ENCODE results near the gene CLDN7.

The CLDN7 gene

DNA sequence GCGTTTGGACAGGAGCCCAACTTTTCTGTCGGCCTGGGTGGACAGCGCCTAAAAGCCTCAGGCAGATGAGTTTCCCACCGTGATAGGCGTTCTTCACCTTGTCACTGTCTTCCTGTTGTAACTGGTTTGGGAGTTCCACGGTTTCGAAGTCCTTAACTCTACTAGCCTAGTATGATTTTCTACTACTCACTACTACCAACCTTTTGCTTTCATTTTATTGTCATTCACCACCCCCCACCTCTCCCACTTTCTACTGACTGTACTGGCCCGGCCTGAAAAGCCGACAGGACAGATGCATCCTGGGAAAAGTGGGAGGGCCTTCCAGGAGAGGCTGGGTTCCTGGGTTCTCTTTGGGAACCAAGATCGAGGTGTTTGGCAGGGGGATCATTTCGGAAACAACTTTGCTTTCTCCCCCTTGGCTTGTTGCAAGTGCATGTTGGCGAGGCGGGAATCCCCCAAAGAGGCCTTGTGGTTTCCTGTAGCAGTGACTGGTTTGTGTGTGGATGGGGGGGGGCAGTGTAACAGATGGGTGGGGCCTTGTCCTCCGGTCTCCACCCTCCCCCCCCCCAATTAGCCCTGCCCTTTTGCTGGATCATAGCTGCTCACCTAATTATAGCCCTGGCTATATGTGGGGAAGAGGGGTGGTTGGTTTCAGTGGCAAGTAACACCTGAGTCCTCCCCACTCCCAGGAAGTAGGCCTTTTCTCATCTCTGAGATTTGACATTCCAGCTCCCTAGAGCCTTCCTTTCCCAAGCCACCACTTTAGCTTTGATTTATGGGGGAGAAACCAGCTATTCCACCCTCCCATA lies 46.6 kb upstream of the CLDN7 start:
- peak; percentile 62 for ATAC-seq
- TF ChIP-seq ZNF70 (CRISPR knock-in tag; IDR thresholded peaks at IDR 0.05) (peak; percentile 25; the same call in 1 of the 2 replicates), TOX (CRISPR knock-in tag; IDR thresholded peaks at IDR 0.05; ENCODE audit: borderline replicate concordance) (no peak), ZNF565 (CRISPR knock-in tag; conservative IDR thresholded peaks at IDR 0.05; ENCODE audit: low read depth) (no peak), RARB (CRISPR knock-in tag; IDR thresholded peaks at IDR 0.05) (no peak)

DNA sequence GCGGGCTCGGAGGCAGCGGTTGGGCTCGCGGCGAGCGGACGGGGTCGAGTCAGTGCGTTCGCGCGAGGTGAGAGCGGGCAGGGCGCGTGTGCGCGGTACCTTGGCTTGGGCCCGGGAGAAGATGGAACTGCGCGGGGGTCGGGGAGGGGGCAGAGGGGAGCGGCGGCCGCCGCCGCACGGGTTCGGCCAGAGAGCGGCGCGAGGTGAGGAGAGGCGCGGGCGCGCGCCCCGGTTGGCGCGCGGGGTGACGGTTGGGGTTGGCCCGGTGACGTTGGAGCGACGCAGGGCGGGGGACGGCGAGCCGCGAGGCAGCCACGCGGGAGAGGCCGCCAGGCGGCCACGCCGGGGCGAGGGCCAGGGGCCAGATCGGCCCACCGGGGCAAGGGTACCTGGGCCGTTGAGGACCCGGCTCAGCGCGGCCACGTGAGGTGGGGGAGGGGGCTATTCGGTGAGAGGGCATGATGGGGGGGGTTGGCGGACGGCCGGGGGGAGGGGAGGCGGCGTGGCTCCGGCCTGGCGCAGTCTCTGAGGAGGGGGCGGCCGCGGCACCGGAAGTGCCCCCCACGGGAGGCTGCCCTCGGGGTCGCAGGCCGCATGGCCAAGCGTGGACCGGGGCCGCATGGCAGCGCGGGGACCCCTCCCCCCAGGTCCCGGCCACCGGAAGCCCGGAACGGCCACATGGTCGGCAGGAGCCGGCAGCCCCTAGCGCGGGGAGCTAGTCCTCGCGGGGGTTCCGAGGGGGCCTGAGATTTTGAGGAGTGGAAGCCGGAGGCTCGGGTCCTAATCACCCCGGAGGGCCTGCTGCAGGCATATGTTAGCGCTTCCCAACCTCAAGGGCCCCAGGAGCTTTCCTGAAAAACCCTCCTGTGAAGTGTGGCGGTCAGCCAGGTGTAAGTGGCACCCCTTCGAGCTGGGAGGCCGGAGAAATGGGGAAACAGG lies 45.7 kb upstream of the CLDN7 start:
- TF ChIP-seq CSDC2 (CRISPR knock-in tag; IDR thresholded peaks at IDR 0.05) (no peak), OSR1 (CRISPR knock-in tag; IDR thresholded peaks at IDR 0.05) (no peak), ZNF8 (CRISPR knock-in tag; IDR thresholded peaks at IDR 0.05) (no peak), RARB (CRISPR knock-in tag; IDR thresholded peaks at IDR 0.05) (no peak)
- TF ChIP-seq, protein P1, sequence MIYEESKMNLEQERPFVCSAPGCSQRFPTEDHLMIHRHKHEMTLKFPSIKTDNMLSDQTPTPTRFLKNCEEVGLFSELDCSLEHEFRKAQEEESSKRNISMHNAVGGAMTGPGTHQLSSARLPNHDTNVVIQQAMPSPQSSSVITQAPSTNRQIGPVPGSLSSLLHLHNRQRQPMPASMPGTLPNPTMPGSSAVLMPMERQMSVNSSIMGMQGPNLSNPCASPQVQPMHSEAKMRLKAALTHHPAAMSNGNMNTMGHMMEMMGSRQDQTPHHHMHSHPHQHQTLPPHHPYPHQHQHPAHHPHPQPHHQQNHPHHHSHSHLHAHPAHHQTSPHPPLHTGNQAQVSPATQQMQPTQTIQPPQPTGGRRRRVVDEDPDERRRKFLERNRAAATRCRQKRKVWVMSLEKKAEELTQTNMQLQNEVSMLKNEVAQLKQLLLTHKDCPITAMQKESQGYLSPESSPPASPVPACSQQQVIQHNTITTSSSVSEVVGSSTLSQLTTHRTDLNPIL (CRISPR knock-in tag; IDR thresholded peaks at IDR 0.05; ENCODE audit: low read depth), result no peak
- peak; percentile 3; the same call in 1 of the 3 replicates for ATAC-seq

DNA sequence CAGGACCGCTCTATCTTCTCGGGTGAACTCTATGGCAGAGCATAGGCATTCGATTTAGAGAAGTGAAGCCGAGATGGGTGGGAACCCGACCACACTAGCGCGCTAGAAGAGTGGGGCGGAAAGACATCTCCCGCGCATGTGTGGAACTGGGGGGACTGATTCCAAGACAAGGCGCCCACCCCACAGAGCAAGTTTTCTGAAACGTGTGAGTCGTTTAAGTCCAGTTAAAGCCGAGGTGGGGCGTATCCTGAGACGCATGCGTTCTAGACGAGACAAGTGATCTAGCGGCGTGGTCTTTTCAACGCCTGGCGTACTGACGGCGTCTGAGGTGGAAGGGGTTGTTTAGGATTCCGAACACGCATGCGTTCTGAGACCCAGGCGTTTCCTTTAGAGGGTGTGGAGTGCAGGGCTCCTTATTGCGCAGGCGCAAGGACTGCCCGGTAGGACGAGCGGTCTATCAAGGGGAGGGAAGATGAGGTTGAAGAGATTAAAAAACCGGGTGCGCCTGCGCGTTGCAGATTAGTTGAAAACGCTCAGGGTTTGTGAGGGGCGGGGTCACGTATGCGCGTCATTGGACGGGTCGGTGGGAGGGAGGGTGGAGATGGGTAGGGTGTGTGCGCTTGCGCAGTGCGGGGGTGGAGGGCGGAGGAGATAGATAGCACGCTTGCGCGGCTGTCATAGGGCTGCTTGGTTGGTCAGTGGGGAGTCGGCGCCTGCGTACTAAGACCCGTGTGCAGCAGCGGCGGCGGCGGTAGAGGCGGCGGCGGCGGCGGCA lies 44.8 kb upstream of the CLDN7 start, which contains the start of gene EIF5A:
Gene EIF5A (plus strand): TSS at position 718 of the 775 bp plus-strand sequence. CDS start 2,008 bp downstream, outside the sequence.
- TF ChIP-seq, protein P1 (CRISPR knock-in tag; IDR thresholded peaks at IDR 0.05; ENCODE audit: low read depth), result no peak
- no peak for TF ChIP-seq RARB (CRISPR knock-in tag; IDR thresholded peaks at IDR 0.05)
- TF ChIP-seq ISL1 (CRISPR knock-in tag; IDR thresholded peaks at IDR 0.05), result no peak
- TF ChIP-seq, protein P2, sequence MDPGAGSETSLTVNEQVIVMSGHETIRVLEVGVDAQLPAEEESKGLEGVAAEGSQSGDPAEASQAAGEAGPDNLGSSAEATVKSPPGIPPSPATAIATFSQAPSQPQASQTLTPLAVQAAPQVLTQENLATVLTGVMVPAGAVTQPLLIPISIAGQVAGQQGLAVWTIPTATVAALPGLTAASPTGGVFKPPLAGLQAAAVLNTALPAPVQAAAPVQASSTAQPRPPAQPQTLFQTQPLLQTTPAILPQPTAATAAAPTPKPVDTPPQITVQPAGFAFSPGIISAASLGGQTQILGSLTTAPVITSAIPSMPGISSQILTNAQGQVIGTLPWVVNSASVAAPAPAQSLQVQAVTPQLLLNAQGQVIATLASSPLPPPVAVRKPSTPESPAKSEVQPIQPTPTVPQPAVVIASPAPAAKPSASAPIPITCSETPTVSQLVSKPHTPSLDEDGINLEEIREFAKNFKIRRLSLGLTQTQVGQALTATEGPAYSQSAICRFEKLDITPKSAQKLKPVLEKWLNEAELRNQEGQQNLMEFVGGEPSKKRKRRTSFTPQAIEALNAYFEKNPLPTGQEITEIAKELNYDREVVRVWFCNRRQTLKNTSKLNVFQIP (CRISPR knock-in tag; IDR thresholded peaks at IDR 0.05; ENCODE audit: borderline replicate concordance, low read depth), result no peak
- ATAC-seq, result peak; percentile 85

DNA sequence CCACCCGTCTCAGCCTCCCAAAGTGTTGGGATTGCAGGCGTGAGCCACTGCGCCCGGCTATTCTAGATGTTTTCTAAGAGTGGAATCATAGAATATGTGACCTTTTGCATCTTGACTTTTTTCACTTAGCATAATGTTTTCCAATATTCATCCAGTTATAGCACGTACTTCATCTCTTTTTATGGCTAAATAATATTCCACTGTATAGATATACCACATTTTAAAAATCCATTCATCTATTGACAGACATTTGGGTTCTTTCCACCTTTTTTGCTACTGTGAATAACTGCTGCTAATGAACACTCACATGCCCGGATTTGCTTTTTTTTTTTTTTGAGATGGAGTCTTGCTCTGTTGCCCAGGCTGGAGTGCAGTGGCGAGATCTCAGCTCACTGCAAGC lies 41.9 kb upstream of the CLDN7 start:
- no peak for ATAC-seq
- no peak for TF ChIP-seq ZFP30 (CRISPR knock-in tag; IDR thresholded peaks at IDR 0.05)
- peak; percentile 77; the same call in 1 of the 2 replicates for TF ChIP-seq ZNF8 (CRISPR knock-in tag; IDR thresholded peaks at IDR 0.05)
- TF ChIP-seq, protein P2 (CRISPR knock-in tag; IDR thresholded peaks at IDR 0.05; ENCODE audit: borderline replicate concordance, low read depth), result no peak
- TF ChIP-seq TOX (CRISPR knock-in tag; IDR thresholded peaks at IDR 0.05; ENCODE audit: borderline replicate concordance), result no peak
- TF ChIP-seq ZNF565 (CRISPR knock-in tag; conservative IDR thresholded peaks at IDR 0.05; ENCODE audit: low read depth), result no peak
- TF ChIP-seq, protein P1 (CRISPR knock-in tag; IDR thresholded peaks at IDR 0.05; ENCODE audit: low read depth), result no peak
- TF ChIP-seq ESRRG (CRISPR knock-in tag; IDR thresholded peaks at IDR 0.05), result no peak
- TF ChIP-seq ZC3H10 (CRISPR knock-in tag; IDR thresholded peaks at IDR 0.05), result no peak

Data from SK-N-SH treated with all-trans-retinoic acid at 6 μM for 48 hours (cell line).